ENCODE measurements around the gene MTAP. TPM values are rescaled to one million over a fixed set of nuclear protein-coding genes. Genes with fewer than 3 reads are reported as not detected.

The MTAP gene
- total RNA-seq, 2 experiments from 2014 or later, result 17.2 to 17.8 TPM

GRCh38 chr9:21800931-21801682, 1.3 kb upstream of the MTAP start:
- Histone ChIP-seq H3K4me3 (ENCODE audit: low read length) (peak overlapping the region; percentile 82), H3K27ac (ENCODE audit: low read depth in 1 of 2, low read length in 2 of 2) (no peak overlapping the region), H3K36me3 (ENCODE audit: insufficient read depth, low read length) (peaks cover 3% of the 10 kb centered on the region), H3K27me3 (ENCODE audit: control insufficient read depth in 1 of 2, insufficient read depth in 2 of 2, low read length in 2 of 2) (peaks cover 0 to 16% of the 10 kb centered on the region in 2 experiments), H3K4me1 (ENCODE audit: insufficient read depth, low read length) (peaks cover 26% of the 10 kb centered on the region), H3K9me3 (ENCODE audit: control insufficient read depth in 1 of 2, insufficient read depth in 1 of 2, low read length in 2 of 2) (no peaks in the 10 kb centered on the region)
- CTCF ChIA-PET, result interaction anchor here (1.5 kb wide), 1 partner anchor 463 kb away, joined by 3 read pairs; no protein-coding TSS in a partner anchor
- Mint-ChIP-seq H3K4me1 (ENCODE audit: low read depth) (peaks cover 39% of the 10 kb centered on the region), H3K36me3 (ENCODE audit: low read depth) (peaks cover 31% of the 10 kb centered on the region), H3K4me3 (peak overlapping the region; percentile 98), H3K9me3 (no peaks in the 10 kb centered on the region), H3K27me3 (peaks cover 24% of the 10 kb centered on the region), H3K27ac (peak overlapping the region; percentile 96)
- no peak for TF ChIP-seq CTCF (IDR thresholded peaks at IDR 0.05)
- DNase-seq (no peak), ATAC-seq (ENCODE audit: poor library complexity) (no peak)
- intact Hi-C loops (cut with DNase I, micrococcal nuclease), result loop anchor here in 1 of 2 experiments (2.0 to 5.0 kb wide), 3 partner anchors 229 to 469 kb away; no protein-coding TSS in a partner anchor
- POLR2A ChIA-PET, result interaction anchor here (1.1 to 2.1 kb wide), 3 partner anchors 22 to 466 kb away, joined by 3 to 9 read pairs (median 5); partner anchors contain the start of genes CDKN2B and KLHL9

GRCh38 chr9:21801683-21802417, 586 bp upstream of the MTAP start:
- POLR2A ChIA-PET, result interaction anchor here (0.6 to 2.1 kb wide), 9 partner anchors 12 to 970 kb away, joined by 3 to 9 read pairs (median 4); partner anchors contain the start of genes CDKN2B and KLHL9
- H3K36me3 ChIP-seq (ENCODE audit: insufficient read depth, low read length), result peaks cover 3% of the 10 kb centered on the region

More at GRCh38 chr9:21801683-21802417, 586 bp upstream of the MTAP start:
- intact Hi-C loops (cut with DNase I, micrococcal nuclease), result loop anchor here in 1 of 2 experiments (2.0 to 5.0 kb wide), 3 partner anchors 230 to 470 kb away; no protein-coding TSS in a partner anchor
- H3K4me3 Mint-ChIP-seq, result peak overlapping the region; percentile 98
- CTCF ChIA-PET, result interaction anchor here (1.5 to 2.6 kb wide), 2 partner anchors 207 to 464 kb away, joined by 3 to 8 read pairs; partner anchors contain the start of gene CDKN2B
- H3K9me3 ChIP-seq (ENCODE audit: control insufficient read depth in 1 of 2, insufficient read depth in 1 of 2, low read length in 2 of 2), result no peaks in the 10 kb centered on the region
- H3K9me3 Mint-ChIP-seq, result no peaks in the 10 kb centered on the region
- ATAC-seq (ENCODE audit: poor library complexity), result peak; percentile 40
- peaks cover 16% of the 10 kb centered on the region for H3K27me3 Mint-ChIP-seq
- peak in 3 of 14 experiments; percentile 23 to 46 (median 42) for DNase-seq
- TF ChIP-seq CTCF (IDR thresholded peaks at IDR 0.05), result no peak
- peak overlapping the region; percentile 82 for H3K4me3 ChIP-seq (ENCODE audit: low read length)
- peaks cover 0 to 10% of the 10 kb centered on the region in 2 experiments for H3K27me3 ChIP-seq (ENCODE audit: control insufficient read depth in 1 of 2, insufficient read depth in 2 of 2, low read length in 2 of 2)
- peaks cover 32% of the 10 kb centered on the region for H3K4me1 ChIP-seq (ENCODE audit: insufficient read depth, low read length)
- H3K27ac ChIP-seq (ENCODE audit: low read depth in 1 of 2, low read length in 2 of 2), result no peak overlapping the region
- H3K4me1 Mint-ChIP-seq (ENCODE audit: low read depth), result peaks cover 43% of the 10 kb centered on the region
- peaks cover 31% of the 10 kb centered on the region for H3K36me3 Mint-ChIP-seq (ENCODE audit: low read depth)
- H3K27ac Mint-ChIP-seq, result peak overlapping the region; percentile 96
